K562 (cell line): ENCODE data around the gene ATAD3B. TPM values are rescaled to one million over a fixed set of nuclear protein-coding genes. Genes with fewer than 3 reads are reported as not detected.

ENCODE experiments used
- OTX1 ChIP-seq: fragments of 450-650 bp; formaldehyde crosslinking; IDR thresholded peaks from 2 replicates; pipeline ENCODE4 v1.4.0; 2022; ENCODE audit warnings: mild to moderate bottlenecking
- POLR2G ChIP-seq: fragments of 200-400 bp; formaldehyde crosslinking; IDR thresholded peaks from 2 replicates; pipeline ENCODE4 v1.6.1; 2017; ENCODE audit warnings: low read depth, mild to moderate bottlenecking, antibody characterized with exemption, low read length, moderate library complexity
- RFX1 ChIP-seq: fragments of 450-650 bp; IDR thresholded peaks from 2 replicates; pipeline ENCODE4 v1.6.1; 2016; ENCODE audit warnings: mild to moderate bottlenecking, moderate library complexity
- polyA plus RNA-seq, 8 experiments: library from polyadenylated mRNA; depleted of rRNA in 4 of 8; stranded (reverse) in 5 of 8; unstranded in 3 of 8; fragments of >200 nt; fragmentation: Nextera tagmentation in 2 of 8; fragmentation: Illumina TruSeq in 1 of 8; extraction: Ambion mirVana in 2 of 8; extraction: Trizol in 1 of 8; gene quantifications; 2 replicates each; pipeline versions ENCODE4 v1.2.1 to v1.2.3, GENCODE V29; 2011 to 2014; ENCODE audit warnings: inconsistent platforms in 1 of 8, missing spikeins in 1 of 8
- total RNA-seq, 7 experiments: library from RNA; depleted of rRNA in 6 of 7; stranded (reverse); fragments of >200 nt in 6 of 7; fragmentation: Illumina TruSeq in 2 of 7; extraction: Trizol in 2 of 7; gene quantifications; 2 replicates each; pipeline versions ENCODE4 v1.2.1 to v1.2.3, GENCODE V29; 2011 to 2021; ENCODE audit warnings: low replicate concordance in 1 of 7
- TF ChIP-seq, protein P1 (sequence below), 2 experiments: IDR thresholded peaks; 2 replicates each; pipeline ENCODE4 v1.6.1; 2012; ENCODE audit warnings: improper control_type of control experiment in 2 of 2, low read depth in 2 of 2, low read length in 2 of 2, borderline replicate concordance in 1 of 2
- TF ChIP-seq, protein P2 (sequence below): fragments of 250-450 bp; sonication (Bioruptor Pico); IDR thresholded peaks from 2 replicates; pipeline ENCODE4 v1.9.0; 2021; ENCODE audit warnings: mild to moderate bottlenecking, inconsistent platforms
- TF ChIP-seq, protein P3 (sequence below), 2 experiments: IDR thresholded peaks; 2 replicates each; pipeline ENCODE4 v1.6.1; 2011; ENCODE audit warnings: borderline replicate concordance in 1 of 2, control low read depth in 1 of 2, low read depth in 1 of 2, low read length in 1 of 2, mild to moderate bottlenecking in 1 of 2, mixed read lengths in 1 of 2, moderate library complexity in 1 of 2; ENCODE audit not compliant: insufficient read depth in 1 of 2, insufficient read length in 1 of 2, poor library complexity in 1 of 2, severe bottlenecking in 1 of 2; ENCODE audit errors: extremely low read depth in 1 of 2

The ATAD3B gene
- total and polyA plus RNA-seq, 9 of the 15 experiments (the other 6 are each of a cell fraction or from before 2014, with no cell fraction given): 0.07 to 113 (median 27.7) TPM

DNA sequence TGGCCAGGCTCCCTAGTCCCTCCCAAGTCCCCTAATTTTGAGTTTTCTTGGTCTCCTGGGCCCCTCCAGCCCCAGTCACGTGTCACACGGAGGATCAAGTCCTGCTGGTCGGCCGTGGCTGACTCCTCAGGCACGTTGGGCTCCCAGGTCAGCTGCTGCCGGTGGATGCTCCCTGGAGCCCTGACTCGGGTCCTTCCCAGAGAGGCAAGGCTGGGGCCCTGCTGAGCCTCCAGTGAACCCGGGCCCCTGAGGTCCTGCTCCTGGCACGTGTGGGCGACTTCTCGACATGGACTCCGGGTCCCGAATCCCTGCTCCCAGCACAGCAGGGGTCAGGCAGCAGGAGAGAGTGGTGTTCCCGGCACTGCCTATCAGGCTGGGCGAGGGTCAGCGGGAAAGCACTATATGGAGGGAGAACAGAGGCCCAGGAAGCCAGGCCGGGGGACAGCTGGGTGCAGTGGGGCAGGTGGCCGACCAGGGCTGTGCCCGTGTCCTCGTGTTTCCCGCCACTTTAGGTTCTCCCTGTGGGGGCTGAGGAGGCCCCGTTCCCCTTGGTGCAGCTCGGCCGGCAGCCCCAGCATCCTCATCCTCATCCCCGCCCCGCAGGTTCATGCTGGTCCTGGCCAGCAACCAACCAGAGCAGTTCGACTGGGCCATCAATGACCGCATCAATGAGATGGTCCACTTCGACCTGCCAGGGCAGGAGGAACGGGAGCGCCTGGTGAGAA lies 55.7 kb downstream of the ATAD3B start (continued):
- TF ChIP-seq RFX1 (no peak), OTX1 (CRISPR knock-in tag) (no peak), POLR2G (peak; percentile 41; the same call in 1 of the 2 replicates)
- TF ChIP-seq, protein P1, sequence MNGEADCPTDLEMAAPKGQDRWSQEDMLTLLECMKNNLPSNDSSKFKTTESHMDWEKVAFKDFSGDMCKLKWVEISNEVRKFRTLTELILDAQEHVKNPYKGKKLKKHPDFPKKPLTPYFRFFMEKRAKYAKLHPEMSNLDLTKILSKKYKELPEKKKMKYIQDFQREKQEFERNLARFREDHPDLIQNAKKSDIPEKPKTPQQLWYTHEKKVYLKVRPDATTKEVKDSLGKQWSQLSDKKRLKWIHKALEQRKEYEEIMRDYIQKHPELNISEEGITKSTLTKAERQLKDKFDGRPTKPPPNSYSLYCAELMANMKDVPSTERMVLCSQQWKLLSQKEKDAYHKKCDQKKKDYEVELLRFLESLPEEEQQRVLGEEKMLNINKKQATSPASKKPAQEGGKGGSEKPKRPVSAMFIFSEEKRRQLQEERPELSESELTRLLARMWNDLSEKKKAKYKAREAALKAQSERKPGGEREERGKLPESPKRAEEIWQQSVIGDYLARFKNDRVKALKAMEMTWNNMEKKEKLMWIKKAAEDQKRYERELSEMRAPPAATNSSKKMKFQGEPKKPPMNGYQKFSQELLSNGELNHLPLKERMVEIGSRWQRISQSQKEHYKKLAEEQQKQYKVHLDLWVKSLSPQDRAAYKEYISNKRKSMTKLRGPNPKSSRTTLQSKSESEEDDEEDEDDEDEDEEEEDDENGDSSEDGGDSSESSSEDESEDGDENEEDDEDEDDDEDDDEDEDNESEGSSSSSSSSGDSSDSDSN (IDR thresholded peaks at IDR 0.05; ENCODE audit: borderline replicate concordance in 1 of 2, low read depth in 2 of 2, low read length in 2 of 2): no peak
- TF ChIP-seq, protein P2, sequence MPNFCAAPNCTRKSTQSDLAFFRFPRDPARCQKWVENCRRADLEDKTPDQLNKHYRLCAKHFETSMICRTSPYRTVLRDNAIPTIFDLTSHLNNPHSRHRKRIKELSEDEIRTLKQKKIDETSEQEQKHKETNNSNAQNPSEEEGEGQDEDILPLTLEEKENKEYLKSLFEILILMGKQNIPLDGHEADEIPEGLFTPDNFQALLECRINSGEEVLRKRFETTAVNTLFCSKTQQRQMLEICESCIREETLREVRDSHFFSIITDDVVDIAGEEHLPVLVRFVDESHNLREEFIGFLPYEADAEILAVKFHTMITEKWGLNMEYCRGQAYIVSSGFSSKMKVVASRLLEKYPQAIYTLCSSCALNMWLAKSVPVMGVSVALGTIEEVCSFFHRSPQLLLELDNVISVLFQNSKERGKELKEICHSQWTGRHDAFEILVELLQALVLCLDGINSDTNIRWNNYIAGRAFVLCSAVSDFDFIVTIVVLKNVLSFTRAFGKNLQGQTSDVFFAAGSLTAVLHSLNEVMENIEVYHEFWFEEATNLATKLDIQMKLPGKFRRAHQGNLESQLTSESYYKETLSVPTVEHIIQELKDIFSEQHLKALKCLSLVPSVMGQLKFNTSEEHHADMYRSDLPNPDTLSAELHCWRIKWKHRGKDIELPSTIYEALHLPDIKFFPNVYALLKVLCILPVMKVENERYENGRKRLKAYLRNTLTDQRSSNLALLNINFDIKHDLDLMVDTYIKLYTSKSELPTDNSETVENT: no peak
- TF ChIP-seq, protein P3, sequence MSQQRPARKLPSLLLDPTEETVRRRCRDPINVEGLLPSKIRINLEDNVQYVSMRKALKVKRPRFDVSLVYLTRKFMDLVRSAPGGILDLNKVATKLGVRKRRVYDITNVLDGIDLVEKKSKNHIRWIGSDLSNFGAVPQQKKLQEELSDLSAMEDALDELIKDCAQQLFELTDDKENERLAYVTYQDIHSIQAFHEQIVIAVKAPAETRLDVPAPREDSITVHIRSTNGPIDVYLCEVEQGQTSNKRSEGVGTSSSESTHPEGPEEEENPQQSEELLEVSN (IDR thresholded peaks at IDR 0.05; ENCODE audit: borderline replicate concordance in 1 of 2, extremely low read depth in 1 of 2, insufficient read depth in 1 of 2, insufficient read length in 1 of 2, low read depth in 1 of 2, low read length in 1 of 2, poor library complexity in 1 of 2, severe bottlenecking in 1 of 2): peak in 1 of 2 experiments; percentile 57
